OCI-LY1 (cell line): ENCODE results near the gene SLC5A5.

Experiments
- H2AFZ ChIP-seq: fragments of 200-600 bp; sonication (generic), shearing (Covaris generic); 2 replicates; pipeline ENCODE4 v1.6.0; 2014; ENCODE audit warnings: antibody characterized with exemption, mild to moderate bottlenecking, low read length
- H3F3A ChIP-seq: fragments of 200-600 bp; sonication (generic), shearing (Covaris generic); 2 replicates; pipeline ENCODE4 v1.6.0; 2014; ENCODE audit warnings: mild to moderate bottlenecking, antibody characterized with exemption, low read length, moderate library complexity; ENCODE audit not compliant: insufficient read depth
- H3K27ac ChIP-seq: fragments of 200-600 bp; sonication (generic); 2 replicates; pipeline ENCODE4 v1.5.1; 2014; ENCODE audit warnings: low read length, mixed run types, mild to moderate bottlenecking, low read depth; ENCODE audit not compliant: poor library complexity, severe bottlenecking
- H3K27me3 ChIP-seq: fragments of 200-600 bp; sonication (generic); 2 replicates; pipeline ENCODE4 v1.6.0; 2014; ENCODE audit warnings: antibody characterized with exemption, mild to moderate bottlenecking, low read length, moderate library complexity; ENCODE audit not compliant: insufficient read depth
- H3K36me3 ChIP-seq: fragments of 200-600 bp; sonication (generic); 2 replicates; pipeline ENCODE4 v1.6.1; 2014; ENCODE audit warnings: mild to moderate bottlenecking, antibody characterized with exemption, low read length, moderate library complexity, mixed read lengths; ENCODE audit not compliant: insufficient read depth
- H3K4me1 ChIP-seq: fragments of 200-600 bp; sonication (generic); 2 replicates; pipeline ENCODE4 v1.5.1; 2014; ENCODE audit warnings: mild to moderate bottlenecking, low read length, moderate library complexity; ENCODE audit not compliant: insufficient read depth, severe bottlenecking
- H3K4me2 ChIP-seq: fragments of 200-600 bp; sonication (generic), shearing (Covaris generic); 2 replicates; pipeline ENCODE4 v1.6.1; 2014; ENCODE audit warnings: low read length
- H3K4me3 ChIP-seq: fragments of 200-600 bp; sonication (generic); 2 replicates; pipeline ENCODE4 v1.5.1; 2014; ENCODE audit warnings: low read length, low read depth, mild to moderate bottlenecking, mixed read lengths; ENCODE audit not compliant: poor library complexity, severe bottlenecking
- H3K79me2 ChIP-seq: fragments of 200-600 bp; shearing (Covaris generic); 2 replicates; pipeline ENCODE4 v1.6.1; 2016; ENCODE audit warnings: mixed run types, low read length, mixed read lengths; ENCODE audit not compliant: insufficient read depth
- H3K9ac ChIP-seq: fragments of 200-600 bp; sonication (generic), shearing (Covaris generic); 2 replicates; pipeline ENCODE4 v1.6.1; 2014; ENCODE audit warnings: mild to moderate bottlenecking, low read length, mixed read lengths
- H3K9me2 ChIP-seq: fragments of 200-600 bp; sonication (generic), shearing (Covaris generic); 2 replicates; pipeline ENCODE4 v1.6.1; 2014; ENCODE audit warnings: low read depth, mild to moderate bottlenecking, low read length, mixed read lengths
- H3K9me3 ChIP-seq: fragments of 200-600 bp; shearing (Covaris generic); 2 replicates; pipeline ENCODE4 v1.6.1; 2014; ENCODE audit warnings: low read length, mixed read lengths
- H4K20me1 ChIP-seq: fragments of 200-600 bp; sonication (generic), shearing (Covaris generic); 2 replicates; pipeline ENCODE4 v1.6.0; 2016; ENCODE audit warnings: mild to moderate bottlenecking, low read length; ENCODE audit not compliant: insufficient read depth
- EZH2 ChIP-seq: fragments of 200-600 bp; sonication (generic), shearing (Covaris generic); IDR thresholded peaks from 2 replicates; pipeline ENCODE4 v1.8.0; 2017; ENCODE audit warnings: borderline replicate concordance, mixed run types, mild to moderate bottlenecking, antibody characterized with exemption, low read length, moderate library complexity, mixed read lengths
- TF ChIP-seq, protein P1 (sequence below): fragments of 200-600 bp; sonication (generic), shearing (Covaris generic); IDR thresholded peaks from 2 replicates; pipeline ENCODE4 v1.5.1; 2017; ENCODE audit warnings: mild to moderate bottlenecking, antibody characterized with exemption, low read length, moderate library complexity, mixed read lengths

SLC5A5 gene

DNA sequence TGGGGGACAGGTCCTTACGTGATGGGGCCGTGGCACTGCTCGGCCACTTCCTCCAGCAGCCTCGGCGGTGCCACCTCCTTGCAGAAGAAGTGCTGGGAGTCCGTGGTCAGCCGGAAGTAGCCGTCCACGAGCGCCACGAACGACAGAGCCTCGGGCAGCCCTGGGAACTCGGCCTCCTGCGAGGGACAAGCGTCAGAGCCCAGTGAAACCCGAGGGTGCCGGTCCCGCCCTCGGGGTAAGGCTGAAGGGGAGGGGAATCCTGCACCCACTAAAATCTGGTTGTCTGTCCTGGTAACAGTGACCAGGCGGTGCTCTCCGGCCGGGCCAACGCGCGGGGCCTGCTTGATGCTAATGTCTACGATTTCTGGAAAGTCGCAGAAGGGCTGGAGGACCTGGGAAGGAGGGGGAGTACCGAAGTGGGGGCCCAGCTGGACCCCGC lies 30.4 kb upstream of the SLC5A5 start:
- no peaks in the 10 kb centered on the region for H3K4me1 ChIP-seq
- H3K36me3 ChIP-seq = no peaks in the 10 kb centered on the region
- H3K9me3 ChIP-seq = no peaks in the 10 kb centered on the region
- H3K27me3 ChIP-seq = no peaks in the 10 kb centered on the region
- no peak overlapping the region for H3K4me2 ChIP-seq
- H3K4me3 ChIP-seq = no peak overlapping the region
- TF ChIP-seq, protein P1, sequence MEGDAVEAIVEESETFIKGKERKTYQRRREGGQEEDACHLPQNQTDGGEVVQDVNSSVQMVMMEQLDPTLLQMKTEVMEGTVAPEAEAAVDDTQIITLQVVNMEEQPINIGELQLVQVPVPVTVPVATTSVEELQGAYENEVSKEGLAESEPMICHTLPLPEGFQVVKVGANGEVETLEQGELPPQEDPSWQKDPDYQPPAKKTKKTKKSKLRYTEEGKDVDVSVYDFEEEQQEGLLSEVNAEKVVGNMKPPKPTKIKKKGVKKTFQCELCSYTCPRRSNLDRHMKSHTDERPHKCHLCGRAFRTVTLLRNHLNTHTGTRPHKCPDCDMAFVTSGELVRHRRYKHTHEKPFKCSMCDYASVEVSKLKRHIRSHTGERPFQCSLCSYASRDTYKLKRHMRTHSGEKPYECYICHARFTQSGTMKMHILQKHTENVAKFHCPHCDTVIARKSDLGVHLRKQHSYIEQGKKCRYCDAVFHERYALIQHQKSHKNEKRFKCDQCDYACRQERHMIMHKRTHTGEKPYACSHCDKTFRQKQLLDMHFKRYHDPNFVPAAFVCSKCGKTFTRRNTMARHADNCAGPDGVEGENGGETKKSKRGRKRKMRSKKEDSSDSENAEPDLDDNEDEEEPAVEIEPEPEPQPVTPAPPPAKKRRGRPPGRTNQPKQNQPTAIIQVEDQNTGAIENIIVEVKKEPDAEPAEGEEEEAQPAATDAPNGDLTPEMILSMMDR = no peak
- no peak for TF ChIP-seq EZH2
- H2AFZ ChIP-seq = no peak overlapping the region
- H3K9ac ChIP-seq = no peak overlapping the region
- no peak overlapping the region for H3K27ac ChIP-seq
- no peaks in the 10 kb centered on the region for H3F3A ChIP-seq
- no peaks in the 10 kb centered on the region for H3K79me2 ChIP-seq
- no peaks in the 10 kb centered on the region for H3K9me2 ChIP-seq
- no peaks in the 10 kb centered on the region for H4K20me1 ChIP-seq

GRCh38 chr19:17841810-17842662 lies 29.7 kb upstream of the SLC5A5 start:
- no peak overlapping the region for H3K4me2 ChIP-seq
- H3K36me3 ChIP-seq = no peaks in the 10 kb centered on the region
- H3K4me3 ChIP-seq = no peak overlapping the region
- no peak overlapping the region for H3K27ac ChIP-seq
- no peak overlapping the region for H2AFZ ChIP-seq
- no peaks in the 10 kb centered on the region for H4K20me1 ChIP-seq
- H3F3A ChIP-seq = no peaks in the 10 kb centered on the region
- no peak for TF ChIP-seq EZH2
- TF ChIP-seq, protein P1 = no peak
- no peaks in the 10 kb centered on the region for H3K27me3 ChIP-seq
- no peaks in the 10 kb centered on the region for H3K4me1 ChIP-seq
- no peak overlapping the region for H3K9ac ChIP-seq
- no peaks in the 10 kb centered on the region for H3K79me2 ChIP-seq
- H3K9me3 ChIP-seq = no peaks in the 10 kb centered on the region
- H3K9me2 ChIP-seq = no peaks in the 10 kb centered on the region

DNA sequence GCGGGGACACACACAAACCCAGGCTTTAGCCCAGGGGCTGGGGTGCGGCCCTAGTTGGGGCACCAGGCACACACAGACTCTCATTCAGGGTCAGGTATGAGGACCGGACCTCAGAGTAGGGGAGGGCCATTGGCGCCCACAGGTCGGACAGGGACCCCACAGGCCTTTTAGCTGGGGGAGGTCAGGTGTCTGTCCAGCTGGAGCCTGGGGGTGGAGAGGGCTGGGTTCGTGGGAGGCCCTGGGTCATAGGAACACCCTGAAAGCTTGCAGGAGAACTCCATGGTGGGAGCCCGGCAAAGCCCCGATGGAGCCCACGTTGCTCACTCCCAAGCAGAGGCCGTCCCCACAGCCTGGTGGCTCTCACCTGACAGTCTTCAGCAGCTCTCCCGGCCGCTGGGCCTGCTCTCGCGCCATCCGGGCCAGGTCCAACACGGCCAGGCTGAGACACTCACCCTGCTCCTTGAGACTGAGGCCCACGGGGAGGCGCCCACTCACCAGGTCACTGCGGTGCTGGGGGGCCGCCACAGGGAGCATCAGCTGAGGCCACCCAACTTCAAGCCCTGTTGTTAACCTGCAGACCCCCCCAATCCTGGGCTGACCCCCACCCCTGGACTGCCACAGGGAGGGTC lies 29.0 kb upstream of the SLC5A5 start:
- no peak for TF ChIP-seq EZH2
- TF ChIP-seq, protein P1 = no peak
- Histone ChIP-seq H3K4me2 (no peak overlapping the region), H3K79me2 (no peaks in the 10 kb centered on the region), H3K4me1 (peaks cover 6% of the 10 kb centered on the region), H3K4me3 (no peak overlapping the region), H3K36me3 (no peaks in the 10 kb centered on the region), H3K27me3 (no peaks in the 10 kb centered on the region), H4K20me1 (no peaks in the 10 kb centered on the region), H3K9ac (no peak overlapping the region), H3F3A (no peaks in the 10 kb centered on the region), H3K9me3 (no peaks in the 10 kb centered on the region), H3K9me2 (no peaks in the 10 kb centered on the region), H3K27ac (no peak overlapping the region), H2AFZ (no peak overlapping the region)
